Gastroesophageal sphincter (tissue), 3 donors: Measurements from ENCODE around the gene BMS1.

Source experiments
- CTCF ChIP-seq, 4 experiments: fragments of 200-600 bp in 2 of 4; fragments of 450-650 bp in 2 of 4; sonication (generic) in 1 of 4; IDR thresholded peaks; one replicate each; pipeline ENCODE4 v1.5.1; 2017 to 2019; ENCODE audit warnings: antibody characterized with exemption in 4 of 4, mild to moderate bottlenecking in 2 of 4, moderate library complexity in 2 of 4
- POLR2A ChIP-seq, 2 donors: fragments of 450-650 bp; IDR thresholded peaks; one replicate each; pipeline ENCODE4 v1.6.1; 2017; ENCODE audit warnings: antibody characterized with exemption in 2 of 2, mild to moderate bottlenecking in 2 of 2, moderate library complexity in 1 of 2
- POLR2AphosphoS5 ChIP-seq: sonication (generic); formaldehyde crosslinking; IDR thresholded peaks from one replicate; pipeline ENCODE4 v1.6.1; 2017; ENCODE audit warnings: antibody characterized with exemption

DNA sequence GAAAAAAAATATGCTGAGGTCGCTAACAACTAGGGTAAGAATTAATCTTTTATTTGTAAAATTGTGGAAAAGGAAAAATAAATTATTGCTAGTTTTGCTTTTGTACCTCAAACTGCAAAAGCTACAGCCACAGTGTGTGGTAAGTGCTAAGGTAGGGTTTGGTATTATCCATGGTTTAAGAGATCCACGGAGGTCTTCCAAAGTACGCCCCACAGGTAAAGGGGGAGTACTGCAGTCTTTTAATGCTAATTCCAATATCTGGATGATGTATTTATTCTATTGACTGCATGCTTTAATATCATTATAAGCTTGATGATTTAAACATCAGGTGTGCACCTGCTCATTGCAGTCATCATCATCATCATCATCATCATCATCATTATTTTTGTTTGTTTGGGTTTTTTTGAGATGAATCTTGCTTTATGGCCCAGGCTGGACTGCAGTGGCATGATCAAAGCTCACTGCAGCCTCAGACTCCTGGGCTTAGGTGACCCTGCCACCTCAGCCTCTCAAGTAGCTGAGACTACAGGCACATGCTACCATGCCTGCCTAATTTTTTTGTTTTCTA is 38.4 kb upstream of the BMS1 start:
- TF ChIP-seq CTCF (IDR thresholded peaks at IDR 0.05) (no peak), POLR2AphosphoS5 (no peak), POLR2A (IDR thresholded peaks at IDR 0.05) (no peak)
